ENCODE measurements around the gene RAD51B.

The RAD51B gene

DNA sequence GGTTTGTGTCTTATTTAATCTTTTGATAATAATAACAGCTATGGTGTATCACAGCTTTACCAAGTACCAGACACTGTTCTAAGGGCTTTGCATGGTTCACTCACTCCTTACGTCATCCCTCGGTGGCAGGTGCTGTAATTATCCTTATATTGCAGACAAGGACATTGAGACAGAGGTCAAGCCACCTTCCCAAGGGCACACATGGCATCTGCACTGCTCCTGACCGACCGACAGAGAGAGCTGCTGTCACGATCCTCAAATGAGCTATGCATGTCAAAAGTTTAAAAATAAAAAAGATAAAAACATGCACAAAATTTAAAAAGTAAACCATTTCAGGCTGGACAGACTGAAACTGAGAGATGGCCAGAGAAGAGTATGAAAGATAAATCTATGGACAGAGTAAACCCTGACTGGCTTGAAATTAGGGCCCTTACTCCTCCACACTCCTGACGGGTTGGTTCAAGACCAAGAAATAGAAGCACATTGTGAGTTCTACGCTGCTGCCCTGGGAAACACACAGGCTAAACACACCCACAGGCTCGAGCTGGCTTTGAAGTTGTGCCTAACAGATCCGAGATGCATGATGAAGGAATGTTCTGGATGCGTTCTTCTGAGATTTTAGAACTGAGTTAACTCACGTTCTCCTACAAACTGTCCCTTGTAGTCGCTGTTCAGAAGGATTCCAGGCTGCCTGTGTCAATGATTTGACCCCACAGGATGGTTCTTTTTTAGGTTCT is 704.6 kb downstream of the RAD51B start:
- DNase-seq = no peak

DNA sequence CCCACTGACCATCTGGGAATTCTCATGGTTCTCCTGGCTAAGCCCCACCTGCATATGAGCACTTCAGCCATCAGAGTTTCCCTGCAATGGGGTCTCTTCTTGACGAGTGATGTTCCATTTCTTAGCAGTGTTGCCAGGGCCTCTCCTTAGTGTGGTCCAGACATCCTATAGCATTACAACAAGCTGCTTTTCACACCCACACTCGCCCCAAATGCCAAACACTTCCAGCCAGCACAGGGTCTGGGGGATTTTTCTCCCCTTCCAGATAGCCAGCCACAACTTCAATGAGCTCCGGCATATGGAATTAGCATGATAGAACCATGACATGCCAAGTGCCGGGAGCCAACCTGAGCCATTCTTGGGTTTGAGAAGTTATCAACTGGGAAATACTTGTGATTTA is 705.9 kb downstream of the RAD51B start:
- DNase-seq = no peak

DNA sequence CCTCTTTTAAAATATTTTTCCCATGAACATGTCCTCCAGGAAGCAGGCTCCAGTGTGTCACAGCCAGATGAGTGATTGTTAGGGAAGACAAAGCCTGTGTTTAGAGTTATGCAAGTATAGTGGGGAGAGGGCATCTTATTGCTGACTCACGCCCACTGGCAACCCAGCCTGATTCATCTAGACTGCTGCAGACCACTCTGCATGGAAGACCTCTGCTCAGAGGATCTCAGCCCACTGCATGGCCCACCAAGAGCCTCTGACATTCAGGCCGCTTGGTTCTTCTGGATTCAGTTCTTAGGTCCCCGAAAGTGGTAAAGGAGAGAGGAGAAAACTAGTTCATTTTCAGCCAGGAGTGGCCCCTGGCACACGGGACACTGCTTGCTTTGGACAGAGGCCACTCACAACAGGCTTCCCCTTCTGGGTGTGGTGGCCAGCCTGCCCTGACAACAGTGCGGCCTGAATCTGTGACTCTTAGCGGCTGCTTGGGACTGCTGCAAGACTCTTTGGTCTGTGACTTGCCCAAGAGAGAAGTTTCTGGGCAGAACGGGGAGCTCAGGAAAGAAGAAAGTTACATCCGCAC is 707.0 kb downstream of the RAD51B start:
- DNase-seq = no peak

DNA sequence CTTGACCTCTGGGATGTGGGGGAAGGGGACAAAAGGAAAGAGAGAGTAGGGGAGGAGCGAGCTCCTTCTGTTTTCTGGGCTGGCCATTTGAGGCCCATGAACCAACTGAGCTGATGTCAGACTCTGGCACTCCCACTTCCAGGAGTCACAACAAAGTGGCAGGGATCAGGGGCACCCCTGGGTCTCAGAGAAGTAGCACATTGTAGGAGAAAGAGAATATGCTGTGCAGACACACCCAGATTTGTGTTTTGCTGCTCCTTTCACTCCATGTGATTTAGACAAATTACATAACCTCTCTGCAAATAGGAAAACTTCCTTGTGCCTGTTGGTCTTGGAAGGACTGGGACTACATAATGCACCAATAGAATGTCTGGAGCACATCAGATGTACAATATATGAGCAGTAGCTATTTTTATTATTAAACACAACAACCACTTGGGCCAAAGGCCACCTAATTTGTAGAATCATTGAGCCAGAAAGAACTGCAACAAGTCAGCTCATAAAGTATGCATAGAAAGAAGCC is 707.8 kb downstream of the RAD51B start:
- no peak for DNase-seq

DNA sequence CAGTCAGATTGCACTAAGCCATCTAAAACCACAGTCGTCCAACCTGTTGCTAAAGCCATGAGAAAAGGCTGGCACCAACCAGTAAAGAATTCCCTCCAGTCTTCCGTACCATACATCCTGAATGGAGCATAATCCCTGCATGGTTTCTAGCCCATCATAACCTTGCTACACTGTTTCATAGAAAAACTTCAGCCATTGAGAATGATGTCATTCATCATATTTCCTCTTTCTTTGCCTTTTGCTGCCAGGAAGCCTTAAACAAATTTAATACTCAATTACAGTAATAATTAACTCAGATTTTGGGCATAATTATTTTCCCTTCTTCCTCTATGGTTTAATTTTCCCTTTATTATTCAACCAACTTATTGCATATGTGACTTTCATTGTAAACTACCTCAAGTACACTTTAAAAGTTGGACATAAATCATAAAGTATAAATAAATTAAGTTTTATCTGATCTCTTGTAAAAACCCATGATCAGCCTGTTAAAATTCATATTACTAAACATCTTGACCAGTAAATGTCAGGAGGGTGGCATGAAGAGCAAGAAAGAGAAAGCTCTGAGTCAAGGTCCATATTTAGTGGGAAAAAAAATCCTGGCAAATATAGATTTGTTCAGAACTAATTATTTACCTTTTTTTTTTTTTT is 708.6 kb downstream of the RAD51B start:
- DNase-seq = no peak

DNA sequence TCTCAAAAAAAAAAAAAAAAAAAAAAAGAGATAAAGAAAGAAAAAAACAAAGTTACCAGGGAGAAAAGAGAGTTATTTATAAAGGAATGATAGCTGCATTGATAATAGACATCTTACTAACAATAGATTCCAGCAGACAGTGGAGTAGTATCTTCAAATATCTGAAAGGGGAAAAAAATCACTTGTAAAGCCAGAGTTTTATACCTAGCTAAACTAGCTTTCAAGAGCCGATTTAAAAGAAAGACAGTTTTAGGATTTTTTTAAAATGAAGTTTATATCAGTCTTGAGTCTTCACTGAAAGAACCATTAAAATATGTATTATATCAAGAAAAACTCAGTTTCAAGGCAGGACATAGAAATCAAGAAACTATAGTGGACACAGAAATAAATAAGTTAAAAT is 710.9 kb downstream of the RAD51B start:
- no peak for DNase-seq

DNA sequence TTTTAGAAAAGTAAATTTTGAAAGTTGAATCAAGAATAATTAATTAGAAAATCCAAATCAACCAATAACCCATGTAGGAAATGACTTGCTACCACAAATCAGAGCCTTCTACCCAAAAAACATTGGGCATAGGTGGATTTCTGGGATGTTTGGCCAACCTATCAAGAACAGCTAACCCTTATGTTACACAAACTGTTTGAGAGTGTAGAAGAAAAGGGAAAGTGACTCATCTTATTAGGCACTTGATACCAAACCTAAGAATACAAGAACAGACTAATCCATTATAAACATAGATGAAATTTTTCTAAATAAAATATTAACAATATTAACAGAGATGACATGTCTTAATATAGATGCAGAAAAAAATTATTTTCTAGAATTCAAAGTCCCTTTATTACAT is 712.9 kb downstream of the RAD51B start:
- no peak for DNase-seq

DNA sequence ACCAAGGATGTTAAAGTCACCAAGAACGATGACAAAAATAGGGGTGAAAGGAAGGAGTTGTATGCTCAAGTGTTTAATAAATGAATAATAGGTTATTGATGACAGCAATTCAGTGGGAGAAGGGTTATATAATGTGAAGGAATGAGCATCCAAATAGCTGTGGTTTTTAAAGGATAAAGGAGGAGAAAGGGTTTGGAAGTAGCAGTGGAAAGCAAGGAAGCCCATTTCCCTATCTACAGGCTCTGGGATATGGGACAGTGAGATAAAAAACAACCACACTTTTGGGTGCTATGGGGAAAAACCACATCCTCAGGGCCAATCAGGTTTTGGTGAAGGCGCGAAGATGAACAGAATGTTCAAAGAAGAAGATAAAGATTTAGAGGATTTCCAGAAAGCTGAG is 714.7 kb downstream of the RAD51B start:
- DNase-seq = no peak

DNA sequence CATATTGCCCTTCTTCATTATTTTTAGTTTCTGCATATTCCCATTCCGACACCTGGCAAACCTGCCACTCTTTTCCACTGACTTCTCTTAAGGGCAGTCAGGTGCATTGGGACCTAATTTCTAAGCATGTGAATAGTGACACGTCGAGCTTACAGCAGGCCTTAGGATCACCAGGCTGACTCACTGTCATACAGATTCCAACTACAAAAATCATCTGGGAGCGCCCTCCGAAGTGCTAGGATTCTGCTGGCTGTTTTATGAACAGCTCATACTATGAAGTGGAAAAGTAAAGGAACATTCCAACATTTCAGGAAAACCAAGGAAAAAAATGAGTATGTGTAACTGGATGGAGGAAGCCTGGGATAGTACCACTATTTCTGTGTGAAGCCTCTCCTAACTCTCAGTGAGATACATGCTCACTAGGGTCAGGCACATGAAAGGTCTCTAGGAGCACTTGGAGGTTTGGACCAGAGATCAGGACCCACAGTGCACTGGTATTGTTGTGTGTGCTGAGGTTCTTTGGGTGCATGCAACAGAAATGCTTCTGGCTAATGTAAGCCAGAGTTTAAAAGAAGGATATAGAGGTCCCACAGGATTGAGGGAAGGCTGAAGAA is 715.9 kb downstream of the RAD51B start:
- no peak for DNase-seq

DNA sequence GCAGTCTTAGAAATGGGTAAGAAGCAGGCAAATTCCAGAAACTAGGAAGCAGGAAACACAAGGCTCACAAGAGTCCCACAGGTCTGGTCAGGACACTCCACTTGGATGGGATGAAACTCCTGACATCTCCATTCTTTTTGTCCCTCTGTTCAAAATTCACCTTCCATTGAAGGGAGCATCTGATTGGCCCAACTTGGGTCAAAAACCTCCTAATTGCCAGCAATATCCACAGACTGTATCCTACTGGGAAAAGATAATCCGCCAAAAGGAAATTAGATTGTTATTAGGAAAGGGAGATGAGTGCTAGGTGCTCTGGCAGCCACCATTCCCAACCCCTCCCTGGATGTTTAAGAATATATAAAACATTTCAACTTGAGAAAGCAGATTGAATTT is 716.4 kb downstream of the RAD51B start:
- no peak for DNase-seq

DNA sequence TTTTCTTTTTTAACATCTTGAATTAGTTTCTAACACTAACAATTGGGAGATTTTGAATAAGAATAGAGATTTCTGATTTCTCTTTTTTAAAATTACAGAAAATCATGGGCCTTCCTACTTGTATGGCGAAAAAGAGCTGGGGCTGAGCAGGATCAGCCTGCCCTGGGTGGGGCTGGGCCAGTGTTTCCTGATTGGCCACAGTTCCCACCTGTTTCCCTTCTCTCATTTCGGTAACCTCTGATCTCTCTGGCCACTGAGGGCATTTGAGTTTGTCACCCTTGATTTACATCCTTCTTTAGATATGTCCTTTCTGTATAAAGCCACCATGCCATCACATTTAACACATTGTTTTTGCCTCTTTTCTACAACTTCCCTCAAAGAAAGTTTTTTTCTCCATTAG is 719.1 kb downstream of the RAD51B start:
- no peak for DNase-seq

DNA sequence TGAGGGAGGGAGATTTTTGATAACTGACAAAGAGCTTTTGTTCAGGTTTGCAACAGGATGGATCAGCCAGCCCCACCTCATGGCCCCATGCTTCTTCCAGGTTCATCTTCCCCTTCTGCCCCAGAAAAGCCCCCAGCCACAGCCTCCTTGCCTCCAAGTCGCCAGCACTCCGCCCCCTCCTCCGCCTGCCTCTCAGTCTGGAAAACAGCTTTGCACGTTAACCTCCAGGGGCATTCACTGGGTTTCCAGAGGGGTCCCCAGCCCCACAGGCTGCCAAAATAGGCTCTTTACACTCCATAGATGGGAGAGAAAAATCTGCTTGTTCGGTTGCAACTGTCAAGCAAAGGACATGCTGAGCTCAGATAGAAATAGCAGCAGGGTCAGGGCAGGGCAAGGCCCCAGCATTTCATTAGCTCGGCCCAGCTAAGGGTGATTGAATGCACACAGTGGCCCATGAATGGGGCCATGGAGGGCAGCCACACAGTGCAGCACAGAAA is 719.7 kb downstream of the RAD51B start:
- DNase-seq = no peak

DNA sequence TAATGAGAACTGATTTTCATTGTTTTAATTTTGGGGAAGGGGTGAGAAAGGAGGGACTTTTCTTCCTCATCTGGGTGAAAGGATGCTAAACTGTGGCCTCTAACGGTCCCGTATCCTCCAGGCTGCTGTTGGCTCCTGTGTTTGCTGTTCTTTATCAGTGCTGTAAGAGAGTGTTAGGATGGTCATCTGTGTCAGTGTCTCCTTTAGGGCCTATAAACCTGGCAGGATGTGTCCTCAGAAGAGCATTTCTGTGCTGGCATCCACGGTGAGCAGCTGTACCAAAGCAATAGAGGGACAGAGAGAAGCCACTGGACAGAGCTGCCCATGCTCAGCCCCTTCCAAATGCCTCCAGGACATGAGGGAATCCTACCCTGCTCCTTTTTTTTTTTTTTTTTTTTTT is 720.2 kb downstream of the RAD51B start:
- no peak for DNase-seq

DNA sequence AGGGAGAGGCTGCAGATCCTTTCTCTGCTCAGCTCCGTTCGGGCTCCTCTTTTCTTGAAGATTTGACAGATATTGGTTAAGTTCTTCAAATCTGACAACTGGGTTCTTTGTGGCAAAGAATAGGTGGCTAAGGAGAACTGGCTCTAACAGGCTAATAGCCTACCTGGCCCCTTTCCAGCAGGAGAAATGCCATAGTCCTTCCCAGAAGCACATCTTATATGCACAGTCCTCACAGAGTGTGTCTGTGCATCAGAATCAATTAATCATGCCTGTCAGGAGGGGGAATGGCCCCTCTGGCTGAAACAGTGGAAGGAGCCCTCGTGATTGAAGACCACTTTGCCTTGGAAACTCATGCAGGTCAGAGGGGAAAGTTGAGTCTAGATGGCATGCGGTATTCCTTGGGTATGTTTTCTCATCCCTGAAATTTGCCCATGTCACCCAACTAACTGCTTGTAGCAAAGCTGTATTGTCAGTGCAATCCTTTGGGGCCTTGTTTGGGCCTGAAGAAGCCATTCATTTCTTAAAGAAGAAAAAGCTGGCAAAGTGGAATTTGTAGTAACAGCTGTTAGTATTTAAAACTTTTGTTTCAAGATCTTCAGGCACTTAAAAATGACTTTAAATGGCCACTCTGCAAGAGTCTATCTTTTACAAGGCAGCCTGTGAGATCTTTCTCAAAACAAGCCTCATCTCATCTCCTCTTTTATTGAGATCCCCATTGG is 721.8 kb downstream of the RAD51B start:
- no peak for DNase-seq

DNA sequence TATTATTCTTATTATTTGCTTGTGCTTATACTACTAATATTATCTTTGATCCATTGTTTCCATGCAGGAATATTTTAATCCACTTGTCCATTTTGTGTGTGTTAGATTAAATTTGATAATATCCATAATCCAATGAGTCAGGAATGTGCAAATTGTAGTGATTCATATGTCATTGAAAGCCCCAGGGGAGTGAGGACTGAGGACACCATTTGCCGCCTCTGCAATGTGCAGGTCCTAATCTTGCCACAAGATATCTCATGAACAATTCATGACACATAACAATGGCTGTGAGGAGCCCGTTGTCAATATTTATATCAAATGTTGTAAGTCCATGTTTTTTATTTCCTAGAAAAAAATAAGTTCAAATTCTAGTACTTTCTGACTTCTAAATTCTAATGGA is 722.8 kb downstream of the RAD51B start:
- no peak for DNase-seq

DNA sequence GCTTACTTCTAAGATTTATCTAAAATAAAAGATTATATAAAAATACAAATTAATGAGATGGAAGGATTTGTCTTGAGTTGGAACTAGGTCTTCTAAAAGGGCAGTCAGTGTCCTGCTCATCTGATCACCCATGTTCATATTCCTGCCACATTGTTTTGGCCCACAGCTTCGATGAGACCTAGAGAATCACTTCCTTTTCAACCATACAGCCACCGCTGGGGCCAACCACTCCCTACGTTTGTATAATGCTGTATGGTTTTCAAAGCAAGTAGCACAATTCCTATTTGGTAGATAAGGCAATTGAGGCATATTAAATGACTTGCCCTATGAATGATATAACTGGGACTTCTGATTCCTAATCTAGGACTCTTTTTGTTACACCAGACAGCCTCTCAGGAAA is 723.9 kb downstream of the RAD51B start:
- no peak for DNase-seq

DNA sequence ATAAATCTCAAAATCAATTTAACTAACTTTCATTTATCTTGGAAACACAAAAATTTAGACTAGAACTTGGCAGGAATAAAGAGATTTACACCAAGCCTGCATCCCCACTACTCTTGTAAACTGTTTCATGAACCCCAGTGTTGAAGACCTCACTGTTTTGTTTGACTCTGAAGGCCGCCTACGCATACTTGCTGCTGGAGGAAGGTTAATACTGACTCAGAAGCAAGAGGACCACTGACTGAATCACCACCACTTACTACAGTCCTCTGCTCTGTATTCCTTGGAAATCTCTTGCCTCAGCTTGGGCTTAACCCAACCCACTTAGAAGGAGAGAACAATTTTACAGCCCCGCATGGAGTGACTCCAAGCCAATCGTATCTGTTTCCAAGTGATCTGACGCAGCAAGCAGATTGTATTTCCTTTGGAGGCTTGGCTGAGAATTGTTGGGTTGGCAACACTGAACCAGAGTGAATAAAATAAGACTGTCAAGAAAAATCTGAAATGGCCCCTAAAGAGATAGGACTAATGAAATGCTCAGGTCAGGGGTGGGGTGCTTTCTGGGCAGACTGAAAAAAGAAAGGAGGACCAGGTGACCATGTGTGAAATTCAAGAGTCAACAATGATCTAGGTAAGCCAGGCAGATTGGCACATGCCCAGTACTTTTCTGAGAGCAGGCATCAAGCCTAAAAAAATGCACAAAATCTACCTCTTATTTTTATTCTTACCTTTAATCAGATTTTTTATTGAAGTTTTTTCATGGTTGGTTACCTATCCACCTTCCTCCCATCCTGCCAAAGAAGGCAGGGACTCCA is 724.7 kb downstream of the RAD51B start:
- no peak for DNase-seq

DNA sequence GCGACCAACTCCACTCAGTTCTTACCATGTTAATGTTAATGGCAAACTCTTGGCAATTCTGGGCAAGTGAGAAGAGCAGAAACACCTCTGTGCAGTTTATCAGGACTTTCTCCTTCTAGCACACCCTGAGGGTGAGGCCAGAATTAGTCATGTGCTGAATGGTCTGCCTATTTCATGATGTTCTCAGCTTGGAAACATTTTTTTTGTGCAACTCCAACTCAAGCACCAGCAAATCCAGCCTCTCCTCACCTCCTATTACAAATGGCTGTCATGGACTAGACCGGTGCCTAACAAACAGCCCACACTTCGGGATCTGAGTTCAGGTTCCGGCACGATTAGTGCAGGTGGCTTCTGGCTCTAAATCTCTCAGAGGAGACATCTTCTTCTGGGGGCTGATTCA is 727.3 kb downstream of the RAD51B start:
- no peak for DNase-seq

DNA sequence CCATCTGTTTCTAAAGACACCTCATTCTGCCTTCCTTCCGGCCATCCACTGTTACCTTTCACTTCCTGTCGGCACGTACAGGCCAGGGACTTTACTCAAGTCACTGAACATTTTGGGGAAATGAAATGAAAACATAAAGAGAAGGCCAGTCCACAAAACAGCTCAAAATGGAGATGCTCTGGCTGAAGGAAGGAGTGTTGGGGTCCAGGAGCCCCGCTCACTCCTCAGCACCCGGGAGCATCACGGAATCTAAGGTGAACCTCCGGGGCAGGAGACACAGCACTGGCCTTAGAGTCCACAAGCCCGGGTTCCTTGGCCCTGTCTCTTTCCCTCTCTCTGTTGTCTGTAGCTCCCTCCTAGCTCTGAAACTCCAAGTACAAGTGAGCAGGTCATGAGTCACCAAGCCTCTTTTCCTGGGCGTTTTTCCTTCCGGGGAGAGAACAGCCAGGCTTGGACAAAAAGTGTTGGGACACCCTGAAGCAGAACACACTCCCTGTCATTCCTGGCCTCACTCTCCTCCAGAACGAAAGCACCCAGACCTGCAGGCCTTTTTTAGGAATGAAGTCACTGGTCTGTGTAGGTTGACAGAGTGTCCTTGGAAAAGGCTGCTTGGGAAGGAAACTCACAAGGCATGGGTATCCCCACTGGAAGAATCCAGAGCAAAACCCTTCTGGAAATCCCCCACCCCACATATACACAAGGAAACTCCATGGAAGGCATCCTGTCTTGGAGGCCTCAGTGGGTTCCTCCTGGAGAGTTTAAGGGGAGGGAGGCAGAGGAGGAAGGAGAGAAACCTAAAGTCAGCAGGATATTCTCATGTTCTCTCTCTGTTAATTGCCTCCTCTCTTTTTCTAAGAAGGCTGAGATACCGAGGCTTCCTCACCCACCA is 728.0 kb downstream of the RAD51B start:
- no peak for DNase-seq

DNA sequence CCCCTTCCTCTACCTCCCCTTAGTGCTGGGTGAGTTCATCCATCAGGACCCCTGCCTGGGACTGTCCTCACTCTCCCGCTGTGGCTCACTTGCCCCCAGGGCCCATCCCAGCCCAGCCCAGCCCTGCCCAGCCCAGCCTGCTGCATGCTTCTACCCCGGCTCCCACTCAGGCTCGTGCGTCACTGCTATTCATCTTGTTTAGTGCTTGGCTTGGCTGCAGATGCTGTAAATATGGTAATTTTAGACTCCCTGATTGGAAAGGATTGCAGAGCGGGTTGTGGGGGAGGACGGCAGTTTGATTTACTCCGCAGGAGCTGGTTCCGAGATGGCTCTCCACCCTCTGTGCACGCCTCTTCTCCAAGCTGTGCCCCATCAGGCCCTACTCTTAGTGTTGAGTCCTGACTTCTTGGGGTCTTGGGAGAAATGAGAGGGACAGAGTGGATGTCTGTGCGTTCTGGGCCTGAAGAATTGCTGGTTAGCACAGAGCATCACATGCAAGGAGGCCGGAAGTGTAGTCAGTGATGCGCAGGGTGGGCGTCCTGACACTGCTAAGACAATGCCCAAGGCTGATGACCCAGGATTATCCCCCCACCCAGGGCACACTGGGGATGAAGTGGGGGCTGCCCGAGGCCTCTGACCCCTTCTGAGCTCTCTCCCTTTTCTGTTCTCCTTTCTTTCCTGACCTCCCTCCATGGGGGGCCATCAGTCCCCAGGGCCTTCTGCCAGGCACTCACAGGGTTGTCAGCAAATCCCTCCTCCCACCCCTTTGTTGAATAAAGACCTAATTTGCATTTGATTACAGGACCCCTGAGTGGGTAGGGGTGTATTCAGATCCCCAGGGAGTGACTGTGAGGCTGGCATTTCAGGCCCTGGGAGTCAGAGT is 728.9 kb downstream of the RAD51B start:
- DNase-seq = no peak

Measured in NCI-H510A (cell line).